Hematopoietic multipotent progenitor cell treated with erythropoietin and hydrocortisone succinate and interleukin-3 and kit ligand, for 17 days (in vitro differentiated cells): Measurements from ENCODE around the gene STRAP.

ENCODE experiments used
- DNase-seq: peaks from one replicate; pipeline ENCODE4 v3.0.0-alpha.2; 2015; ENCODE audit warnings: low spot score

Gene STRAP

GRCh38 chr12:15882118-15882971 lies at the start of gene STRAP:
Gene STRAP (plus strand): TSS chr12:15882387. CDS start chr12:15882708, 321 bp downstream.
- DNase-seq = peak; percentile 98

- DNase-seq = no peak
These were observed 47.6 kb upstream of the STRAP start for GRCh38 chr12:15834575-15834974.

GRCh38 chr12:15837141-15837790 lies 44.9 kb upstream of the STRAP start:
- DNase-seq = no peak

- DNase-seq = no peak
These were observed 43.1 kb upstream of the STRAP start for GRCh38 chr12:15839041-15839440.

GRCh38 chr12:15839682-15840081 lies 42.5 kb upstream of the STRAP start:
- no peak for DNase-seq

GRCh38 chr12:15842108-15842507 lies 40.1 kb upstream of the STRAP start:
- DNase-seq = no peak

- DNase-seq = no peak
These were observed 35.3 kb upstream of the STRAP start for GRCh38 chr12:15846887-15847286.

GRCh38 chr12:15848606-15849005 lies 33.6 kb upstream of the STRAP start:
- no peak for DNase-seq

GRCh38 chr12:15851045-15851620 lies 31.1 kb upstream of the STRAP start:
- no peak for DNase-seq

- no peak for DNase-seq
These were observed 30.3 kb upstream of the STRAP start for GRCh38 chr12:15851919-15852318.

GRCh38 chr12:15852383-15852782 lies 29.8 kb upstream of the STRAP start:
- DNase-seq = no peak

- DNase-seq = no peak
These were observed 28.3 kb upstream of the STRAP start for GRCh38 chr12:15853877-15854276.

GRCh38 chr12:15854916-15855315 lies 27.3 kb upstream of the STRAP start:
- no peak for DNase-seq

- DNase-seq = no peak
These were observed 26.5 kb upstream of the STRAP start for GRCh38 chr12:15855646-15856045.

- DNase-seq = peak; percentile 68
These were observed 25.8 kb upstream of the STRAP start for GRCh38 chr12:15856097-15856982.

- DNase-seq = no peak
These were observed 23.8 kb upstream of the STRAP start for GRCh38 chr12:15858353-15858752.

GRCh38 chr12:15859116-15859515 lies 23.1 kb upstream of the STRAP start:
- no peak for DNase-seq

- DNase-seq = no peak
These were observed 20.8 kb upstream of the STRAP start for GRCh38 chr12:15861404-15861803.

- no peak for DNase-seq
These were observed 19.3 kb upstream of the STRAP start for GRCh38 chr12:15862840-15863239.

- no peak for DNase-seq
These were observed 18.8 kb upstream of the STRAP start for GRCh38 chr12:15863372-15863771.

- no peak for DNase-seq
These were observed 18.2 kb upstream of the STRAP start for GRCh38 chr12:15863984-15864383.

GRCh38 chr12:15868186-15868585 lies 14.0 kb upstream of the STRAP start:
- no peak for DNase-seq
